Activated CD4-positive, alpha-beta T cell treated with anti-CD3 and anti-CD28 coated beads for 36 hours (primary cell): ENCODE data around the gene CHKB. TPM values are rescaled to one million over a fixed set of nuclear protein-coding genes. Genes with fewer than 3 reads are reported as not detected.
A peak's percentile ranks its signal among the peaks of the same experiment; 100 is the strongest.

Experiments used
- ATAC-seq: fragments of 200-7000 bp; cut with Tn5 transposase; one replicate; pipeline ENCODE4 v1.10.0; 2021; ENCODE audit warnings: mild to moderate bottlenecking, moderate library complexity
- CTCF ChIA-PET: fragments of 350-600 bp; sonication (Branson Sonifier 250); formaldehyde crosslinking; loops from one replicate; lab custom pipeline; 2021; ENCODE audit warnings: antibody characterized with exemption; lab: Charles Lee
- POLR2A ChIA-PET: fragments of 350-600 bp; sonication (Branson Sonifier 250); formaldehyde crosslinking; loops from one replicate; lab custom pipeline; 2021; ENCODE audit warnings: antibody characterized with exemption, inconsistent platforms; lab: Charles Lee
- DNase-seq: peaks from one replicate; pipeline ENCODE4 v3.0.0-alpha.2; 2020
- H3K27ac Mint-ChIP-seq: one replicate; pipeline ENCODE4 v1.8.0; 2021; ENCODE audit warnings: mixed read lengths
- H3K27me3 Mint-ChIP-seq: one replicate; pipeline ENCODE4 v1.8.0; 2021; ENCODE audit warnings: mixed read lengths
- H3K36me3 Mint-ChIP-seq: one replicate; pipeline ENCODE4 v1.8.0; 2021; ENCODE audit warnings: low read depth, mixed read lengths
- H3K4me1 Mint-ChIP-seq: one replicate; pipeline ENCODE4 v1.8.0; 2021; ENCODE audit warnings: mixed read lengths
- H3K4me3 Mint-ChIP-seq: one replicate; pipeline ENCODE4 v1.8.0; 2021; ENCODE audit warnings: mild to moderate bottlenecking, moderate library complexity, mixed read lengths
- H3K9me3 Mint-ChIP-seq: one replicate; pipeline ENCODE4 v1.8.0; 2021; ENCODE audit warnings: low read depth, mixed read lengths
- intact Hi-C, 2 experiments: fragments of 100-400 bp; cut with DNase I in 1 of 2; cut with micrococcal nuclease in 1 of 2; formaldehyde crosslinking; loops; one replicate each; pipeline versions ENCODE4 v1.14.2 to v1.15.1; 2022 to 2024; cut with DNase I, micrococcal nuclease
- total RNA-seq, 2 experiments: library from RNA; stranded (reverse); gene quantifications; one replicate each; pipeline ENCODE4 v1.2.3, GENCODE V29; 2021

Gene CHKB
- total RNA-seq, 2 experiments from 2014 or later, result 68.2 to 79.7 TPM

- Mint-ChIP-seq H3K9me3 (no peaks in the 10 kb centered on the region), H3K4me3 (no peak overlapping the region), H3K4me1 (peaks cover 3% of the 10 kb centered on the region), H3K27me3 (peaks cover 36% of the 10 kb centered on the region), H3K27ac (no peak overlapping the region), H3K36me3 (no peaks in the 10 kb centered on the region)
- ATAC-seq (no peak), DNase-seq (no peak)
- ChIA-PET CTCF (no interaction called here), POLR2A (no interaction called here)
- intact Hi-C loops, result no loop called here
Measured at GRCh38 chr22:50605002-50605612, 22.5 kb upstream of the CHKB start.

- CTCF ChIA-PET, result no interaction called here
- no peak overlapping the region for H3K27ac Mint-ChIP-seq
- DNase-seq, result no peak
- ATAC-seq, result no peak
- peaks cover 42% of the 10 kb centered on the region for H3K27me3 Mint-ChIP-seq
- POLR2A ChIA-PET, result no interaction called here
- no peak overlapping the region for H3K4me3 Mint-ChIP-seq
- no peaks in the 10 kb centered on the region for H3K36me3 Mint-ChIP-seq
- intact Hi-C loops, result no loop called here
- H3K4me1 Mint-ChIP-seq, result peaks cover 7% of the 10 kb centered on the region
- H3K9me3 Mint-ChIP-seq, result no peaks in the 10 kb centered on the region
Measured at GRCh38 chr22:50604256-50605001, 21.8 kb upstream of the CHKB start.

GRCh38 chr22:50603511-50604255 lies 21.0 kb upstream of the CHKB start:
- Mint-ChIP-seq H3K36me3 (no peaks in the 10 kb centered on the region), H3K9me3 (no peaks in the 10 kb centered on the region), H3K4me1 (peaks cover 7% of the 10 kb centered on the region), H3K27ac (no peak overlapping the region), H3K4me3 (no peak overlapping the region), H3K27me3 (peaks cover 42% of the 10 kb centered on the region)
- ATAC-seq (no peak), DNase-seq (no peak)
- ChIA-PET CTCF (no interaction called here), POLR2A (no interaction called here)
- intact Hi-C loops, result no loop called here

- Mint-ChIP-seq H3K27ac (no peak overlapping the region), H3K4me1 (peaks cover 7% of the 10 kb centered on the region), H3K4me3 (peak overlapping the region; percentile 49), H3K36me3 (no peaks in the 10 kb centered on the region), H3K27me3 (peaks cover 36% of the 10 kb centered on the region), H3K9me3 (no peaks in the 10 kb centered on the region)
- ATAC-seq (no peak), DNase-seq (no peak)
- POLR2A ChIA-PET, result interaction anchor here (0.5 to 0.6 kb wide), 2 partner anchors 100 to 279 kb away, joined by 3 to 5 read pairs; no protein-coding TSS in a partner anchor
- CTCF ChIA-PET, result interaction anchor here (0.8 to 1.2 kb wide), 4 partner anchors 19 to 54 kb away, joined by 3 to 5 read pairs (median 4); partner anchors contain the start of genes CHKB and SYCE3
- intact Hi-C loops, result no loop called here
Measured at GRCh38 chr22:50602338-50602700, 19.7 kb upstream of the CHKB start.

- peaks cover 33% of the 10 kb centered on the region for H3K27me3 Mint-ChIP-seq
- ATAC-seq (no peak), DNase-seq (no peak)
- H3K9me3 Mint-ChIP-seq, result no peaks in the 10 kb centered on the region
- no peak overlapping the region for H3K27ac Mint-ChIP-seq
- ChIA-PET POLR2A (interaction anchor here (0.6 kb wide), 2 partner anchors 19 to 278 kb away, joined by 5 read pairs; no protein-coding TSS in a partner anchor), CTCF (interaction anchor here (0.8 to 1.2 kb wide), 4 partner anchors 19 to 54 kb away, joined by 3 to 5 read pairs (median 4); partner anchors contain the start of genes CHKB and SYCE3)
- H3K36me3 Mint-ChIP-seq, result no peaks in the 10 kb centered on the region
- peaks cover 7% of the 10 kb centered on the region for H3K4me1 Mint-ChIP-seq
- intact Hi-C loops, result no loop called here
- peak overlapping the region; percentile 49 for H3K4me3 Mint-ChIP-seq
Measured at GRCh38 chr22:50601669-50602337, 19.2 kb upstream of the CHKB start.

GRCh38 chr22:50600967-50601668 lies 18.5 kb upstream of the CHKB start:
- ChIA-PET POLR2A (interaction anchor here (0.6 kb wide), 1 partner anchor 20 kb away, joined by 5 read pairs; no protein-coding TSS in a partner anchor), CTCF (interaction anchor here (0.8 to 1.2 kb wide), 4 partner anchors 18 to 53 kb away, joined by 3 to 5 read pairs (median 4); partner anchors contain the start of genes CHKB and SYCE3)
- H3K27ac Mint-ChIP-seq, result no peak overlapping the region
- no peak for DNase-seq
- ATAC-seq, result no peak
- intact Hi-C loops, result no loop called here
- peaks cover 7% of the 10 kb centered on the region for H3K4me1 Mint-ChIP-seq
- H3K36me3 Mint-ChIP-seq, result no peaks in the 10 kb centered on the region
- peaks cover 31% of the 10 kb centered on the region for H3K27me3 Mint-ChIP-seq
- no peaks in the 10 kb centered on the region for H3K9me3 Mint-ChIP-seq
- peak overlapping the region; percentile 49 for H3K4me3 Mint-ChIP-seq

GRCh38 chr22:50600538-50600937 lies 17.9 kb upstream of the CHKB start, which contains the start of gene MAPK8IP2:
MAPK8IP2 (plus strand) TSS chr22:50600793; CDS start chr22:50600819, 26 bp downstream.
- Mint-ChIP-seq H3K4me1 (peaks cover 7% of the 10 kb centered on the region), H3K9me3 (no peaks in the 10 kb centered on the region), H3K27me3 (peaks cover 30% of the 10 kb centered on the region), H3K4me3 (peak within 1 kb of the TSS; percentile 57), H3K36me3 (peaks cover 3% of the 10 kb centered on the region), H3K27ac (no peak within 1 kb of the TSS)
- peak; percentile 37 for ATAC-seq
- intact Hi-C loops, result no loop called here
- DNase-seq, result peak; percentile 36
- ChIA-PET POLR2A (no interaction called here), CTCF (no interaction called here)

- H3K9me3 Mint-ChIP-seq, result no peaks in the 10 kb centered on the region
- H3K27ac Mint-ChIP-seq, result no peak overlapping the region
- intact Hi-C loops, result no loop called here
- H3K27me3 Mint-ChIP-seq, result peaks cover 26% of the 10 kb centered on the region
- POLR2A ChIA-PET, result interaction anchor here (0.6 kb wide), 1 partner anchor 30 kb away, joined by 3 read pairs; no protein-coding TSS in a partner anchor
- ATAC-seq (peak; percentile 80), DNase-seq (peak; percentile 80)
- CTCF ChIA-PET, result no interaction called here
- peak overlapping the region; percentile 57 for H3K4me3 Mint-ChIP-seq
- H3K4me1 Mint-ChIP-seq, result peaks cover 7% of the 10 kb centered on the region
- H3K36me3 Mint-ChIP-seq, result peaks cover 3% of the 10 kb centered on the region
Measured at GRCh38 chr22:50599816-50600455, 17.3 kb upstream of the CHKB start.

GRCh38 chr22:50597097-50597496 lies 14.4 kb upstream of the CHKB start:
- no peak for ATAC-seq
- Mint-ChIP-seq H3K4me1 (peaks cover 7% of the 10 kb centered on the region), H3K27ac (no peak overlapping the region), H3K9me3 (no peaks in the 10 kb centered on the region), H3K36me3 (peaks cover 3% of the 10 kb centered on the region), H3K27me3 (peaks cover 12% of the 10 kb centered on the region), H3K4me3 (no peak overlapping the region)
- POLR2A ChIA-PET, result no interaction called here
- CTCF ChIA-PET, result no interaction called here
- no peak for DNase-seq
- intact Hi-C loops, result no loop called here

GRCh38 chr22:50595189-50595588 lies 12.5 kb upstream of the CHKB start:
- no peak overlapping the region for H3K27ac Mint-ChIP-seq
- no peaks in the 10 kb centered on the region for H3K9me3 Mint-ChIP-seq
- no peak for ATAC-seq
- intact Hi-C loops, result no loop called here
- peaks cover 3% of the 10 kb centered on the region for H3K36me3 Mint-ChIP-seq
- no peak for DNase-seq
- H3K4me3 Mint-ChIP-seq, result no peak overlapping the region
- ChIA-PET CTCF (no interaction called here), POLR2A (no interaction called here)
- H3K4me1 Mint-ChIP-seq, result peaks cover 4% of the 10 kb centered on the region
- peaks cover 5% of the 10 kb centered on the region for H3K27me3 Mint-ChIP-seq
